A549 (cell line): ENCODE data around the gene STAT2. TPM values are rescaled to one million over a fixed set of nuclear protein-coding genes. Genes with fewer than 3 reads are reported as not detected.
"Not testable (repeated sequence)": the region's sequence is repeated elsewhere in the genome, so short reads cannot be mapped to it uniquely, and the experiment has no call there.

ENCODE experiments used
- ATAC-seq, 2 experiments: fragments of 200-7000 bp in 1 of 2; fragments of >200 bp in 1 of 2; cut with Nextera tagmentation in 1 of 2; cut with Tn5 transposase in 1 of 2; 3 replicates each; pipeline versions ENCODE4 v1.8.0 to v1.9.1; 2018 to 2020; ENCODE audit warnings: mild to moderate bottlenecking in 1 of 2, moderate library complexity in 1 of 2
- CTCF ChIA-PET: fragments of 300-600 bp; sonication (Branson Sonifier 250); formaldehyde crosslinking; extraction: SDS; loops from one replicate; lab custom pipeline; 2021; ENCODE audit warnings: antibody characterized with exemption, inconsistent platforms; lab: Yijun Ruan, JAX
- POLR2A ChIA-PET: fragments of 350-600 bp; formaldehyde crosslinking; extraction: SDS; loops from one replicate; lab custom pipeline; 2021; ENCODE audit warnings: antibody characterized with exemption, inconsistent platforms; lab: Yijun Ruan, JAX
- DNase-seq, 2 experiments: peaks; one replicate each; pipeline versions ENCODE4 v3.0.0 to v3.0.0-alpha.2; 2011 to 2016; ENCODE audit warnings: low read depth in 1 of 2, low spot score in 1 of 2
- FAIRE-seq: peaks from 2 replicates; lab custom pipeline; 2011; peaks lifted over from hg19 to GRCh38; lab: Jason Lieb, UNC
- H3K27ac ChIP-seq, 2 experiments: fragments of >200 bp; sonication (Bioruptor Twin); formaldehyde crosslinking; 3 replicates each; pipeline ENCODE4 v1.5.1; 2016 to 2017
- H3K4me1 ChIP-seq: fragments of >200 bp; sonication (Bioruptor Twin); formaldehyde crosslinking; 3 replicates; pipeline ENCODE4 v1.6.1; 2016
- H3K4me2 ChIP-seq: fragments of >200 bp; sonication (Bioruptor Twin); formaldehyde crosslinking; 3 replicates; pipeline ENCODE4 v1.6.1; 2016
- H3K4me3 ChIP-seq: fragments of >200 bp; sonication (Bioruptor Twin); formaldehyde crosslinking; 3 replicates; pipeline ENCODE4 v1.5.1; 2016
- H3K9me3 ChIP-seq: fragments of >200 bp; sonication (Bioruptor Twin); formaldehyde crosslinking; 3 replicates; pipeline ENCODE4 v1.6.1; 2016
- BCL3 ChIP-seq: fragments of >200 bp; sonication (Bioruptor Twin); formaldehyde crosslinking; IDR thresholded peaks from 3 replicates; pipeline ENCODE4 v1.6.1; 2016
- BHLHE40 ChIP-seq: IDR thresholded peaks from 2 replicates; pipeline ENCODE4 v1.6.1; 2012; ENCODE audit warnings: low read depth, low read length, inconsistent platforms
- CEBPB ChIP-seq, 2 experiments: fragments of >200 bp in 1 of 2; sonication (Bioruptor Twin) in 1 of 2; formaldehyde crosslinking in 1 of 2; IDR thresholded peaks; 2 replicates each; pipeline ENCODE4 v1.6.1; 2012 to 2016
- CTCF ChIP-seq: fragments of >200 bp; sonication (Bioruptor Twin); formaldehyde crosslinking; IDR thresholded peaks from 3 replicates; pipeline ENCODE4 v1.5.1; 2016
- E2F6 ChIP-seq: IDR thresholded peaks from 2 replicates; pipeline ENCODE4 v1.6.1; 2012; ENCODE audit warnings: low read depth, borderline replicate concordance
- GATA3 ChIP-seq: IDR thresholded peaks from 2 replicates; pipeline ENCODE4 v1.6.1; 2012; ENCODE audit warnings: borderline replicate concordance
- HEYL ChIP-seq: fragments of 250-450 bp; sonication (Bioruptor Pico); IDR thresholded peaks from 2 replicates; pipeline ENCODE4 v1.8.0; 2021; ENCODE audit warnings: mild to moderate bottlenecking, moderate library complexity
- HOXA7 ChIP-seq: fragments of 250-450 bp; sonication (Bioruptor Pico); IDR thresholded peaks from 2 replicates; pipeline ENCODE4 v1.5.0; 2020; ENCODE audit warnings: mild to moderate bottlenecking, moderate library complexity
- HOXB13 ChIP-seq: fragments of 250-450 bp; sonication (Bioruptor Pico); IDR thresholded peaks from 2 replicates; pipeline ENCODE4 v1.5.0; 2020; ENCODE audit warnings: low read depth, mild to moderate bottlenecking, moderate library complexity
- HOXB5 ChIP-seq: fragments of 250-450 bp; sonication (Bioruptor Pico); IDR thresholded peaks from 2 replicates; pipeline ENCODE4 v1.5.0; 2020; ENCODE audit warnings: mild to moderate bottlenecking, moderate library complexity
- JUNB ChIP-seq: fragments of >200 bp; sonication (Bioruptor Twin); formaldehyde crosslinking; IDR thresholded peaks from 2 replicates; pipeline ENCODE4 v1.6.1; 2016
- NR3C1 ChIP-seq: fragments of >200 bp; sonication (Bioruptor Twin); formaldehyde crosslinking; IDR thresholded peaks from 3 replicates; pipeline ENCODE4 v1.6.1; 2017
- PBX3 ChIP-seq: IDR thresholded peaks from 2 replicates; pipeline ENCODE4 v1.6.1; 2012
- RARB ChIP-seq: fragments of 250-450 bp; sonication (Bioruptor Pico); IDR thresholded peaks from 2 replicates; pipeline ENCODE4 v1.8.0; 2021; ENCODE audit warnings: mild to moderate bottlenecking, moderate library complexity
- RNF2 ChIP-seq: fragments of 200-600 bp; sonication (generic); IDR thresholded peaks from 2 replicates; pipeline ENCODE4 v1.6.1; 2016; ENCODE audit warnings: low read depth, mild to moderate bottlenecking, antibody characterized with exemption, moderate library complexity, borderline replicate concordance
- SMC3 ChIP-seq: fragments of >200 bp; sonication (Bioruptor Twin); formaldehyde crosslinking; IDR thresholded peaks from 3 replicates; pipeline ENCODE4 v1.6.1; 2018; ENCODE audit warnings: inconsistent platforms
- WGBS: methylation state at CpG from one replicate; pipeline ENCODE4 v1.1.6; 2017; ENCODE audit errors: missing lambda C conversion rate; 5-methylcytosine and 5-hydroxymethylcytosine counted together
- polyA plus RNA-seq, 4 experiments: library from polyadenylated mRNA; depleted of rRNA in 3 of 4; stranded (reverse); fragments of >200 nt; fragmentation: RNase III in 1 of 4; extraction: RNeasy Plus Mini Kit Qiagen cat#74134 plus additional on column Dnase treatment in 1 of 4; gene quantifications; 2 replicates in 3 of 4; 3 replicates in 1 of 4; pipeline ENCODE4 v1.2.3, GENCODE V29; 2011 to 2017
- TF ChIP-seq, protein P1 (sequence below): fragments of 150-350 bp; IDR thresholded peaks from 2 replicates; pipeline ENCODE4 v1.6.1; 2014; ENCODE audit warnings: low read depth, mild to moderate bottlenecking, low read length
- TF ChIP-seq, protein P2 (sequence below): fragments of 250-450 bp; sonication (Bioruptor Pico); IDR thresholded peaks from 2 replicates; pipeline ENCODE4 v1.5.0; 2020; ENCODE audit warnings: low read depth, mild to moderate bottlenecking, moderate library complexity

Gene STAT2
- polyA plus RNA-seq, 2 of the 4 experiments (the other 2 are of a cell fraction): 22.2 to 29.5 TPM

- CTCF ChIA-PET: interaction anchor here (2.1 kb wide), 1 partner anchor 10 kb away, joined by 6 read pairs; the partner anchor contains the start of gene STAT2
- ATAC-seq: no peak
- H3K27ac ChIP-seq: no peak overlapping the region
These were observed 9.2 kb downstream of the STAT2 start for GRCh38 chr12:56350662-56351061.

GRCh38 chr12:56348776-56349175 lies 11.1 kb downstream of the STAT2 start:
- no peak for DNase-seq
- H3K27ac ChIP-seq: no peak overlapping the region
- no peaks in the 10 kb centered on the region for H3K9me3 ChIP-seq
- 88% methylated on average over 5 of the region's 5 CpGs for WGBS
- ATAC-seq: no peak
- H3K4me1 ChIP-seq: no peaks in the 10 kb centered on the region
- CTCF ChIA-PET: interaction anchor here (1.0 to 2.0 kb wide), 3 partner anchors 11 to 1234 kb away, joined by 3 to 8 read pairs (median 3); partner anchors contain the start of gene STAT2
- POLR2A ChIA-PET: no interaction called here
- no peak for FAIRE-seq
- TF ChIP-seq, protein P1, sequence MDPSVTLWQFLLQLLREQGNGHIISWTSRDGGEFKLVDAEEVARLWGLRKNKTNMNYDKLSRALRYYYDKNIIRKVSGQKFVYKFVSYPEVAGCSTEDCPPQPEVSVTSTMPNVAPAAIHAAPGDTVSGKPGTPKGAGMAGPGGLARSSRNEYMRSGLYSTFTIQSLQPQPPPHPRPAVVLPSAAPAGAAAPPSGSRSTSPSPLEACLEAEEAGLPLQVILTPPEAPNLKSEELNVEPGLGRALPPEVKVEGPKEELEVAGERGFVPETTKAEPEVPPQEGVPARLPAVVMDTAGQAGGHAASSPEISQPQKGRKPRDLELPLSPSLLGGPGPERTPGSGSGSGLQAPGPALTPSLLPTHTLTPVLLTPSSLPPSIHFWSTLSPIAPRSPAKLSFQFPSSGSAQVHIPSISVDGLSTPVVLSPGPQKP: no peak
- TF ChIP-seq RNF2: no peak
- no peak for TF ChIP-seq CEBPB (IDR thresholded peaks at IDR 0.05)
- TF ChIP-seq HEYL (CRISPR knock-in tag): no peak
- TF ChIP-seq HOXB5 (CRISPR knock-in tag): no peak
- TF ChIP-seq SMC3: no peak
- TF ChIP-seq BHLHE40: no peak
- TF ChIP-seq, all 56 proteins: peak for 0
- Histone ChIP-seq H3K4me2 (no peak overlapping the region), H3K4me3 (no peak overlapping the region)

More at GRCh38 chr12:56350662-56351061, 9.2 kb downstream of the STAT2 start:
- TF ChIP-seq BHLHE40 (no peak), E2F6 (no peak), JUNB (no peak), HOXB13 (CRISPR knock-in tag) (no peak), GATA3 (no peak), RARB (CRISPR knock-in tag) (no peak), CTCF (no peak), HOXA7 (CRISPR knock-in tag) (no peak), PBX3 (no peak), BCL3 (no peak), NR3C1 (no peak)
- TF ChIP-seq, protein P2, sequence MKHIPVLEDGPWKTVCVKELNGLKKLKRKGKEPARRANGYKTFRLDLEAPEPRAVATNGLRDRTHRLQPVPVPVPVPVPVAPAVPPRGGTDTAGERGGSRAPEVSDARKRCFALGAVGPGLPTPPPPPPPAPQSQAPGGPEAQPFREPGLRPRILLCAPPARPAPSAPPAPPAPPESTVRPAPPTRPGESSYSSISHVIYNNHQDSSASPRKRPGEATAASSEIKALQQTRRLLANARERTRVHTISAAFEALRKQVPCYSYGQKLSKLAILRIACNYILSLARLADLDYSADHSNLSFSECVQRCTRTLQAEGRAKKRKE (CRISPR knock-in tag): no peak
- Histone ChIP-seq H3K4me2 (no peak overlapping the region), H3K4me3 (no peak overlapping the region), H3K4me1 (no peaks in the 10 kb centered on the region), H3K9me3 (no peaks in the 10 kb centered on the region)
- POLR2A ChIA-PET: no interaction called here
- FAIRE-seq (no peak), DNase-seq (no peak)
- 63% methylated on average over 2 of the region's 2 CpGs for WGBS

DNA sequence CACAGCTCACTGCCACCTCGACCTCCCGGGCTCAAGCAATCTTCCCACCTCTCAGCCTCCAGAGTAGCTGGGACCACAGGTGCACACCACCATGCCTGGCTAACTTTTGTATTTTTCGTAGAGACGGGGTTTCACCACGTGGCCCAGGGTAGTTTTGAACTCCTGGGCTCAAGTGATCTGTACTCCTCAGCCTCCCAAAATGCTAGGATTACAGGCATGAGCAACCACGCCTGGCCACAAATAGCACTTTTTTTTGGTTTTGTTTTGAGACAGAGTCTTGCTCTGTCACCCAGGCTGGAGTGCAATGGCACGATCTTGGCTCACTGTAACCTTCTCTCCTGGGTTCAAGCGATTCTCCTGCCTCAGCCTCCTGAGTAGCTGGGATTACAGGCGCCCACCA lies 12.7 kb downstream of the STAT2 start:
- H3K9me3 ChIP-seq, H3K4me1 ChIP-seq, H3K4me2 ChIP-seq, H3K4me3 ChIP-seq, ATAC-seq, H3K27ac ChIP-seq, CTCF ChIA-PET, DNase-seq, FAIRE-seq: not testable (repeated sequence)
- POLR2A ChIA-PET: interaction anchor here (0.6 kb wide), 1 partner anchor 73 kb away, joined by 6 read pairs; no protein-coding TSS in a partner anchor
- WGBS: 82% methylated on average over 9 of the region's 9 CpGs
